Stimulated activated CD8-positive, alpha-beta memory T cell treated with anti-CD3 and anti-CD28 coated beads, Interleukin-4, amount 100 ng/mL, for 48 hours (primary cell): Measurements from ENCODE around the gene ELF1.
"Not testable (repeated sequence)": the region's sequence is repeated elsewhere in the genome, so short reads cannot be mapped to it uniquely, and the experiment has no call there.

Source experiments
- DNase-seq: peaks from one replicate; pipeline ENCODE4 v3.0.0-alpha.2; 2020

Gene ELF1

GRCh38 chr13:41040584-41041334 lies 21.6 kb upstream of the ELF1 start:
- no peak for DNase-seq

- DNase-seq, result no peak
These were observed 20.6 kb upstream of the ELF1 start for GRCh38 chr13:41039746-41040145.

GRCh38 chr13:41036557-41036956 lies 17.4 kb upstream of the ELF1 start:
- not testable (repeated sequence) for DNase-seq

GRCh38 chr13:41034881-41035280 lies 15.8 kb upstream of the ELF1 start:
- DNase-seq, result no peak

- no peak for DNase-seq
These were observed 15.3 kb upstream of the ELF1 start for GRCh38 chr13:41034382-41034781.

GRCh38 chr13:41032691-41033376 lies 13.7 kb upstream of the ELF1 start:
- no peak for DNase-seq

- DNase-seq, result no peak
These were observed 10.5 kb upstream of the ELF1 start for GRCh38 chr13:41029629-41030028.

GRCh38 chr13:41028051-41028450 lies 8.9 kb upstream of the ELF1 start:
- DNase-seq, result no peak

- DNase-seq, result no peak
These were observed 7.7 kb upstream of the ELF1 start for GRCh38 chr13:41026788-41027187.

GRCh38 chr13:41025518-41025917 lies 6.4 kb upstream of the ELF1 start:
- DNase-seq, result no peak

GRCh38 chr13:41019578-41020347 lies 647 bp upstream of the ELF1 start:
- no peak for DNase-seq

GRCh38 chr13:41018602-41018948 lies 541 bp downstream of the ELF1 start:
- no peak for DNase-seq

GRCh38 chr13:41017817-41018601 lies 1.1 kb downstream of the ELF1 start:
- no peak for DNase-seq

- DNase-seq, result peak; percentile 38
These were observed 2.0 kb downstream of the ELF1 start for GRCh38 chr13:41017159-41017558.

- no peak for DNase-seq
These were observed 3.2 kb downstream of the ELF1 start for GRCh38 chr13:41015920-41016319.

GRCh38 chr13:41013835-41014234 lies 5.3 kb downstream of the ELF1 start:
- DNase-seq, result no peak

- no peak for DNase-seq
These were observed 6.6 kb downstream of the ELF1 start for GRCh38 chr13:41012536-41012935.

- no peak for DNase-seq
These were observed 7.6 kb downstream of the ELF1 start for GRCh38 chr13:41011382-41011956.

- DNase-seq, result no peak
These were observed 10.7 kb downstream of the ELF1 start for GRCh38 chr13:41008349-41008980.

GRCh38 chr13:41007744-41008128 lies 11.4 kb downstream of the ELF1 start:
- no peak for DNase-seq

GRCh38 chr13:41006978-41007743 lies 12.0 kb downstream of the ELF1 start:
- no peak for DNase-seq
